AG08396 (cell line): ENCODE results near the gene LCMT2.

ENCODE experiments used
- DNase-seq: peaks from one replicate; pipeline ENCODE4 v3.0.0; 2012; ENCODE audit warnings: low spot score, mixed read lengths

The LCMT2 gene, protein sequence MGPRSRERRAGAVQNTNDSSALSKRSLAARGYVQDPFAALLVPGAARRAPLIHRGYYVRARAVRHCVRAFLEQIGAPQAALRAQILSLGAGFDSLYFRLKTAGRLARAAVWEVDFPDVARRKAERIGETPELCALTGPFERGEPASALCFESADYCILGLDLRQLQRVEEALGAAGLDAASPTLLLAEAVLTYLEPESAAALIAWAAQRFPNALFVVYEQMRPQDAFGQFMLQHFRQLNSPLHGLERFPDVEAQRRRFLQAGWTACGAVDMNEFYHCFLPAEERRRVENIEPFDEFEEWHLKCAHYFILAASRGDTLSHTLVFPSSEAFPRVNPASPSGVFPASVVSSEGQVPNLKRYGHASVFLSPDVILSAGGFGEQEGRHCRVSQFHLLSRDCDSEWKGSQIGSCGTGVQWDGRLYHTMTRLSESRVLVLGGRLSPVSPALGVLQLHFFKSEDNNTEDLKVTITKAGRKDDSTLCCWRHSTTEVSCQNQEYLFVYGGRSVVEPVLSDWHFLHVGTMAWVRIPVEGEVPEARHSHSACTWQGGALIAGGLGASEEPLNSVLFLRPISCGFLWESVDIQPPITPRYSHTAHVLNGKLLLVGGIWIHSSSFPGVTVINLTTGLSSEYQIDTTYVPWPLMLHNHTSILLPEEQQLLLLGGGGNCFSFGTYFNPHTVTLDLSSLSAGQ

DNA sequence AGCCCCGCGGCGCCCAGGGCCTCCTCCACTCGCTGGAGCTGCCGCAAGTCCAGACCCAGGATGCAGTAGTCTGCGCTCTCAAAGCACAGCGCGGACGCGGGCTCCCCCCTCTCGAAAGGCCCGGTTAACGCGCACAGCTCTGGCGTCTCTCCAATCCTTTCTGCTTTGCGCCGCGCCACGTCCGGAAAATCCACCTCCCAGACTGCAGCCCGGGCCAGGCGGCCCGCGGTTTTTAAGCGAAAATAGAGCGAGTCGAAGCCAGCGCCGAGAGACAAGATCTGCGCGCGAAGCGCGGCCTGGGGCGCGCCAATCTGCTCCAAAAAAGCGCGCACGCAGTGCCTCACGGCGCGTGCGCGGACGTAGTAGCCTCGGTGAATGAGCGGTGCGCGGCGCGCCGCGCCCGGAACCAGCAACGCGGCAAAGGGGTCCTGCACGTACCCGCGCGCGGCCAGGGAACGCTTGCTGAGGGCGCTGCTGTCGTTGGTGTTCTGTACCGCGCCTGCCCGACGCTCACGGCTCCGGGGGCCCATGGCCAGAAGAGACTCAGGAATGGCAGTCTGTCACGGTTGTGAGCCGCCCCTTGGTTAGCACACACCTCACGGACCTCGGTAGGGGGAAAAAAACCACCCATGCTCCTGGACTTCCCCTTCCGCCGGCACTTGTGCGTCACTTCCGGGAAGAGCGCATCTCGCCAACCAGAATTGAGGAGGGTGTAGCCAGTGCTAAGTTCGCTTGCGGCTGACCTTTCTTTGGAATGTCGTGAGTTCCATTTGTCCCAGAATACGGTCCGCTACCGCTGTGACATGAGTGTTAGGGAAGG is at the start of gene LCMT2:
Gene LCMT2, minus strand, starts transcription at position 614 of the 820 bp plus-strand sequence. Its CDS starts 84 bp downstream, at position 530.
- peak; percentile 93 for DNase-seq

DNA sequence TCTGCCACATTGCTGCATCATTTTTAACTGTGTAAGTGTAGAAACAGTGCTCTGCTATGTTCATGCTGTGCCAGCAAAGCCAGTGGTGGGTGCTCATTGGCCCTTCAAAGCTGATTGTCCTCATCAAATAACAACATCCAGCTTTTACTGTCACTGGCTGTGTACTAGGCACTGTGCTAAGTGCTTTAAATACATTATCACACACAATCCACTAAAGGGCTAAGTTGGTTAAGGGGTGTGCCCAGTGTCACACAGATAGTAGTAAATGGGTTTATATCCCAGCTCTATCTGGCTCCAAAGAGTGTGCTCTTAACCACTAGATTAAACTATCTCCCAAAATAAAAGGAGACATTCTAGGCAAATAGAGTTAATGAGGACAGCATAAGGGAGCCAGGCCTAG is 48.2 kb upstream of the LCMT2 start:
- no peak for DNase-seq

DNA sequence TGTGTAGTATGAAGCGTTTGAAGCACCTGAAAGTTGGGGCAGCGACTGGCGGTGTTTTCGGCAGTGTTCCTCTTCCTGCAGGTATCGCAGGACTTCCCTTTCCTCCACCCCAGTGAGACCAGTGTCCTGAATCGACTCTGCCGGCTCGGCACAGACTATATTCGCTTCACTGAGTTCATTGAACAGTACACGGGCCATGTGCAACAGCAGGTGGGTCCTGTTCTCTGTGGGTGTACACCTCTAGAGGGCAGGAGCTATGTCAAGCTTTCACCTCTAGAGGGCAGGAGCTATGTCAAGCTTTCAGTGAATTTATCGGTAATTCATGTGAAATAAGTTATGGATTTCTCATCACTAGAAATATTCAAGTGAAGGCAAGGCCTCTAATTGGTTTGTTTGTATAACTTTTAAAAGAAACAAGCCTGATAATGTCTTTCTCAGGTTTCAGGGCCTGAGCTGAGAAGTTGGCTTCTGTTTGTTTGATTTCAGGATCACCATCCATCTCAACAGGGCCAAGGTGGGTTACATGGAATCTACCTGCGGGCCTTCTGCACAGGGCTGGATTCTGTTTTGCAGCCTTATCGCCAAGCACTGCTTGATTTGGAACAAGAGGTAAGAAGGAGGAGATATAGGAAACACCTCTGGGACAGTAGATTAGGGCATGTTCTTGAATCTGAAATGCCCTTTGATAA is 45.8 kb upstream of the LCMT2 start:
- DNase-seq, result peak; percentile 37

DNA sequence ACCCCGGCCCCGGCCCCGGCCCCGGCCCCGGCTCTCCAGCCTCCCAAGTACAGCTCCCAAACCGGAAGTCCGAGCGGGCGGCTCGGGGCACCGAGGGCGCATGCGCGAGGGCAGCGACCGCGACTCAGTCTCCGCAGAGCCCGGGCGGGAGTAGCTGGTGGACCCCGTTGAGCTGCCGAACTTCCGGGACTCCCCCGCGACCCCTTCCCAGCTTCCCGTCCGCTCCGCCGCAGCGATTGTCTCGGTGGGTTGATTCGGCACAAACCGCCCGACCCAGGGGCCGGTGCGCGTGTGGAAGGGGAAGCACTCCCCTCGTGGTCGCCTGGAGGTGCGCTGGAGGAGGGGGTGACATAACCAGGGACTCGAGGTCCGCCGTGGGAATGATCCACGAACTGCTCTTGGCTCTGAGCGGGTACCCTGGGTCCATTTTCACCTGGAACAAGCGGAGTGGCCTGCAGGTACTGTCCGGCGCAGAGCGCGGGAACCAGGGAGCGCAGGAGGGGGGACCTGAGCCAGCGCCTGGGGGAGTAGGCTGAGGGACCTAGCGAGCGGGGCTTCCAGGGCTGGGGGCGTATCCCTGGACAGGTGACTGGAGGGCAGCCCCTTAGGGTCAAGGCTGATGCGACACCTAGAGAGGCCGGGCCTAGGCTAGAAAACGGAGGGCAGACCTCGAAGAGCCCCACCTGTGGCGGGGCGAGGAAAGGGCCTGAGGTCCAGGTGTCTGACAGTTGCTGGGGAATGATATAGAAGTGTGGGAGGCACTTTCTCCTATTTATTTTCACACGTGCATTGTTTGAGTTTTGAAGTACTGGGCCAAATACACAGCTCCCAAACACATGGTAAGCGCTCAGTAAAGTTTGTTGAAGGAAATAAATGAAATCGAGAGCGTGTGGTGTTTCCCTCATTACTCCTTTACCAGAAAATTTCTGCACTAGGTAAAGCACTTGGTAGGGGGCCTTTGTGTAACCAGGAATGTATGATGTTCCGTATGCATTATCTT is 40.9 kb upstream of the LCMT2 start, which contains the start of the genes TUBGCP4 and ZSCAN29:
Gene TUBGCP4, plus strand, starts transcription at position 127 of the 1,000 bp plus-strand sequence. Its CDS starts 254 bp downstream, at position 381.
Gene ZSCAN29, minus strand, starts transcription at position 69 of the 1,000 bp plus-strand sequence. CDS start 1,130 bp downstream, outside the sequence.
- DNase-seq, result peak; percentile 98

DNA sequence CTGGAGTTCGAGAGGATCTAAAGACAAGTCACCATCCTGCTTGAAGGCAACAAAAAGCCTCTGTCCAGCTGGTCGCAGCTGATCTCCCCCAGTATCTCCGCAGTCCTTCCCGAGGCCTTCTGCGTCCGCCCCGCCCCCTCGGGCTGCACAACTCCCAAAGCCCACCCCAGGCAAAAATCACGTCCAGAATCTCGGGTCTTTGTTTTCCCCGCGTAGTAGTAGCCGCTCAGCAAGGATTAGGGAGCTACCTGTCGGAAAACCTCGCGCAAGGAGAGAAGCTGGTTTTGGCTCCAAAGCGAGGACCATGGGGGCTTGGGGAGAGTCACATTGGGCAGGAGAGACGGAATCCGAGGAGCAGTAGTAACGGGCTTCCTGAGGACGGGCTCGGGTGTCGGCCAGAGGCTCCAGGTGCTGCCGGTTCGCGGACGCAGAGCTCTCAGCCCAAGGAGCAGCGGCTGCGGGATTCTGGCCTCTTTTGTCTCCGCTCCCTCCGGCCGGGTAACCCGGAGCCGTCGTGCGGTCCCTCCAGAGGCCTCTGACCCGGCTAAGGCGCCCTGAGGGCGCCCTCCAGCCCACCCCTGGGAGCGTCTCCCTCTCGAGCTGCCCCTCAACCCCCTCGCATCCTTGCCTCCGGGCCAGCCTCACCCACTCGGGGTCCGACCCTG is 40.1 kb upstream of the LCMT2 start:
- peak; percentile 49 for DNase-seq

DNA sequence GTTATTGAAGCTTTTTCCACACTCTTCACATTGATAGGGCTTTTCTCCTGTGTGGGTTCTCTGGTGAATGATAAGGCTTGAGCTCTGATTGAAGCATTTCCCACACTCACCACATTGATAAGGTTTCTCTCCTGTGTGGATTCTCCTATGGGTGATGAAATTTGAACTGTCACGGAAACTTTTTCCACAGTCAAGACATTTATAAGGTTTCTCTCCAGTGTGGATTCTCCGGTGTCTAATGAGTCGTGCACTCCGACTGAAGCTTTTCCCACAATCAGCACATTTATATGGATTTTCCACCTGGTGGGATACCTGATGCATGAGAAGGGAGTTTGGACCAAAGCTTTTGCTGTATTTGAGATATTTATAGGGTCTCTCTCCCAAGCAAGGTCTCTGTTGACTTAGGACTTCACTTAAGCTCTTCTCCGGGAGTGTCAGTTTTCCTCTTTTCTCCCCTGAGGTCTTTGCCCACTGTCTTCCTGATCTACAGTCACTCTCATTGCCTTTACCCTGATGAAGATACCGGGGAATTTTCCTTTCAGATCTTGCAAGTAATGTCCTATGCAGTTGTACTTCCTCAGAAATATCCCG is 31.0 kb upstream of the LCMT2 start:
- DNase-seq, result no peak

DNA sequence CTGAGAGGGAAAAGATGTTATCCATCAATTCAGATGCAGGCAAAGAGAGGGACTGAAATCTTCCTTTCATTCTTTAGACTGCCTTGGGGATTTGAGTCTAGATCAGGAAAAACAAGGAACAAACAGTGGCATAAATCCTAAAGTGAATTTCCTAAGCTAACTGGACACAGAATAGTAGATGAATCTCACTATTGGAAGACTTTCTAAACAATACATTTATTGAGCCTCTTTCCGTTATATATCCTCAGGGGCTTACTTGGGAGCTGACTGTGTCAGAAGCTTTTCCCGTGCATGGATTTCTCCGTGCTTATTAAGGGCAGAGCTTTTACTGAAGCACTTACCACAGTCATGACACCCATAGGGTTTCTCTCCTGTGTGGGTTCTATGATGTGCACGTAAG is 30.4 kb upstream of the LCMT2 start:
- no peak for DNase-seq

DNA sequence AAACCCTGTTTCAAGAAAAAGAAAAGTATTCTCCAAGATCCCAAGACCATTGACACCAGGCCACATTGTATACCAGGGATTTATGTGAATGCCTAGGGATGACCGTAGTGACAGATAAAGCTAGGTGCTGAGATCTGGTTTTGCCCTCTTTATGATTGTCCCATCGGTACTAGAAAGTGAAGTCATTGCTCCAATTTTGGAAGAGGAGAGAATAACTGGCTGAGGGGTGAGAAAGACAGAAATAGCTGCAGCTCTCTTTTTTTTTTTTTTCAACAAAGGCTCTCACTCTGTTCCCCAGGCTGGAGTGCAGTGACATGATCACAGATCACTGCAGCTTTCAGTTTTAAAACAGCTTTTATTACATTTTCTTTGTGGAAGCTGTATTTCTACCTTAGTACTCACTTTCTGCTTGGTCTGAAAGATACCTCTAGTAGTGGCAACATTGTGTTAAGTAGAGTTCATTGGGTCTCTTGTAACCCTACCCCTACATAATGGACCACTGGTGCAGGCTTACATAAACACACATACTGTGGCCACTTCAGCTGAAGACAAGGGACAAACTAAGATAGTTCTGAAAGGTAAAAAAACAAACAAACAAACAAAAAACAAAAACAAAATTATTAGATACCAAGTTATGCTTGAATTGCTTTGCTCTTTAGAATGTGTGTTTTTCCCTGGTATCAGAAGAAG is 22.5 kb upstream of the LCMT2 start:
- DNase-seq, result no peak

DNA sequence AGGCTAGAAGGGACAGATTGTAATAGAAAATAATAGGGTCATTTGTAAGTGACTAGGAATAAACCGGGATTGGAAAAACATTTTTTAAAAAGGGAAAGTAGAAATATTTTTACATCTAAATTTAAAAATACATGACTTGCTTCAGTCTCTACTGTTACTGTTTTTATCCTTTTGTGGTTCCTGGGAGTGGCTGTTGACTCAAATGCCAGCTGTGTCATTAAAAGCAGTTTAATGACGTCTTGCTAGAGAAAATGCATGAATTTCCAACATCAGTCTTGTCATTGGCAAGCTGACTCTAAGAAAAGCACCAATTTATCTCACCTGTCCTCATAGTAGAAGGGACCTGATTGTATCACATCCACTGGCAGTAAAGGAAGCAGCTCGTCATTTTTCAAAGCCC is 16.7 kb upstream of the LCMT2 start:
- DNase-seq, result no peak

DNA sequence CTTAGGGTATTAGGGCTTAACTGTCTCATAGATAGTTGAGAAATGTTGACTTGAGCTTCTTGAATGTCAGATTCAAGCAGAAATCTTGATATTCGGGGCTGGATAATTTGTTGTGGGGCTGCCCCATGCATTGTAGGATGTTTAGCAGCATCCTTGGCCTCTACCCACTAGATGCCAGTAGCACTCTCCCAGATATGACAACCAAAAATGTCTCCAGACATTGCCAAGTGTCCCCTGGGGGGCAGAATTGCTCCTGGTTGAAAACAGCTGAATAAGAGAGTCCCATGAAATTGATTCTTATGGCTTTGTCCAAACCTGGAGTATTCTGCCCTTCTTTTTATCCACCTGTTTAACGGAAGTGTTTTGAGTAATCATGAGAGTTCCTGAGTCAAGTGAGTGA is 15.9 kb upstream of the LCMT2 start:
- no peak for DNase-seq

DNA sequence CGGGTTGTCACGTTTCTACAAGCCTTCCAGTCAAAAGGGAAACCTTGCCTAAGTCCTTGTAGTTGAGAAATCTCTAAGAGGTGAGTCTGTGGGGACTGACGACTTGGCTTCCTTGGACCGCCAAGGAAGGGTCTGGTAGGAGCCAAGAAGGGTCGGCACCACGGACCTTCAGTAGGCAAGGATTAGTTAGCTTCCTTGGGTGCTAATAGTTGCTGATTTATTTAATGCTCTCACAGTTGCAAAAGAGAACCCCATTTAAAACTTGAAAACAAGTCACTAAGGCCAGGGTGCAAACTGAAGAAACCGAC is 361 bp upstream of the LCMT2 start:
- no peak for DNase-seq

DNA sequence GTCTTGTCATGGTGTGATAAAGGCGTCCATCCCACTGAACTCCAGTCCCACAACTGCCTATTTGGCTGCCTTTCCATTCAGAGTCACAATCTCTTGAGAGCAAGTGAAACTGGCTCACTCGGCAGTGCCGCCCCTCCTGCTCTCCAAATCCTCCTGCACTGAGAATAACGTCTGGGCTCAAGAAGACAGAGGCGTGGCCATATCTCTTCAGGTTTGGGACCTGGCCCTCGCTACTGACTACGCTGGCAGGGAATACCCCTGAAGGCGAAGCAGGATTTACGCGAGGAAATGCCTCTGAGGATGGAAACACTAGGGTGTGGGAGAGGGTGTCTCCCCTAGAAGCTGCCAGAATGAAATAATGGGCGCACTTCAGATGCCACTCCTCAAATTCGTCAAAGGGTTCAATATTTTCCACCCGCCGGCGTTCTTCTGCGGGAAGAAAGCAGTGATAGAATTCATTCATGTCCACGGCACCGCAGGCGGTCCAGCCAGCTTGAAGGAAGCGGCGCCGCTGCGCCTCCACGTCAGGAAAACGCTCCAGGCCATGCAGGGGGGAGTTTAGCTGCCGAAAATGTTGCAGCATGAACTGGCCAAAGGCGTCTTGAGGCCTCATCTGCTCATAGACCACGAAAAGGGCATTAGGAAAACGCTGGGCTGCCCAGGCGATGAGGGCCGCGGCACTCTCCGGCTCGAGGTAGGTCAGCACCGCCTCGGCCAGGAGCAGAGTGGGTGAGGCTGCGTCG is 985 bp downstream of the LCMT2 start:
- no peak for DNase-seq

DNA sequence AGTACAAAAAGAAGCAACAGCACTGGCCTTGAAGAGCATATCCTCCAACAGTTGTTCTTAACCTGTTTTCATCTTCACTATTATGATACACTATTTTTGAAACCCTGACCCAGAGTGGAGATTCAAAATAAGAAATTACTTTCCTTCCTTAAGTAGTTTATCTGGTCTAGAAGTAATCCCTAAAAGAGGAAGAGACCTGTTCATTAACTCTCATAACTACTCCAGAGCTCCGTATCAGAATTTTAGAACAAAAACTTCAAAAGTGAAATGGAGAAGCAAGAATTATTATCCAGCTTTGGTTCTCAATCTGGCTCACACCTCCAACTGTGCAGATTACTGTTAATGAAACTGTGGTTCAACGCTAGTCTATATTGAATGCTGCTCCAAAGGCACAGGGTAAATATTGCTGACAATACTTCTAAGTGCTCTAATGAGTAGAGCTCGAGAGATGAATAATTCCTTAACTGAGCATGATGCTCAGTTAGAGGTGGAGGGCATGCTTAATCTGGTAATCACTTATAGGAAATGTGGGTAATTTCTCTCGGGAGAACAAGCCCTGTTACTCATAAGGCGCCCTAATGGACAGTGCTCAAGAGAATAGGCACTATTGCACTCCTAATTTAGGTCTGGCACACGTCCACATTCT is 5.2 kb downstream of the LCMT2 start:
- DNase-seq, result no peak

DNA sequence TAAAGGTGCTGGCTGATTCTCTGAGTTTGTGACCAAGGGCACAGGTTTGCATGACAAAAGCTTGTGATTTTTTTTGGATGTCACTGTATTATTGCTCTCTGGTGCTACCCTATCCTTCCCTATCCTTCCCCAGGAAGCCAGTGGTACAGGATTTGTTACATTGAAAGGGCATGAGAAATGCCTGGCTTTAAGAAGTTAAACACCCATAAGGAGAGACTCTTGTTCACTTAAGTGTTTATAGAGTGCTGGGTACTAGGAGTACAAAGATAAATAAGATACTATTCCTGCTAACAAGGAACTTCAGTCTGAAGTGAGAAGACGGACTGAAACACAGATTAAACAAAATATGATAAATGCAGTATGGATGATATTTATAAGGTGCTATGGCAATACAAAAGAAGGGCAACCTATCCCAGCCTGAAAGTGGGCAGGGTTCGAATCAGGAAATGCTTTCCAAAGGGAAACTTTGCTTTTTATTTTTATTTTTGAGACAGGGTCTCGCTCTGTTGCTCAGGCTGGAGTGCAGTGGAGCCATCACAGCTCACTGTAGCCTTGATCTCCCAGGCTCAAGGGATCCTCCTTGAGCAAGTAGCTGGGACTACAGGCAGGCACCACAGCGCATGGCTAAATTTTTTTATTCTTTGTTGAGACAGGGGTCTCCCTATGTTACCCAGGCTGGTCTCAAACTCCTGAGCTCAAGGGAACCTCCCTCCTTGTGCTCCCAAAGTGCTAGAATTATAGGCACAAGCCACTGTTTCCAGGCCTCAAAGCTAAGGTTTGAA is 11.2 kb downstream of the LCMT2 start:
- no peak for DNase-seq

DNA sequence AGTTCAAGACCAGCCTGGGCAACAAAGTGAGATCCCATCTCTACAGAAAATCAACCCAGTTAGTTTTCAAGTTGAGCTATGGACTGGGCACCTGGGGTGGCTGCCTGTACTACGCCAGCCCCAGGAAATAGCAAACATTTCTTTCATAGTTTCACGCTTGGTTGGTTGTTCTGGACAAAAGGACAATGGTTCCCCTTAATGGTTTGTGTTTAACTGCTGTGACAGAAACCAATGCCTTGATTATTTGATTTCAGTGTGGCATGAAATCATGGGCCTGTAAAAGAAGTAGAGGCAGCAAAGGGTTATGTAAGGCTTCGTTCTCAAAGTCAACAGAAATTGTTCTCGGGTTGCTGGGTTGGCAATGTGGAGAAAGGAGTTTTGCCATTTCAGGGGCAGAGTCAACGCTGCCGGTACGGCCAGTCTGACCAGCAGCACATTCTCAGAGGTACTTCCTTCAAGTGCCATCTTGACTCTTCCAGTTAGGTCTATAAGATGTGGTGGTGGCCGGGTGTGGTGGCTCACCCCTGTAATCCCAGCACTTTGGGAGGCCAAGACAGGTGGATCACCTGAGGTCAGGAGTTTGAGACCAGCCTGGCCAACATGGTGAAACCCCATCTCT is 12.7 kb downstream of the LCMT2 start:
- no peak for DNase-seq

DNA sequence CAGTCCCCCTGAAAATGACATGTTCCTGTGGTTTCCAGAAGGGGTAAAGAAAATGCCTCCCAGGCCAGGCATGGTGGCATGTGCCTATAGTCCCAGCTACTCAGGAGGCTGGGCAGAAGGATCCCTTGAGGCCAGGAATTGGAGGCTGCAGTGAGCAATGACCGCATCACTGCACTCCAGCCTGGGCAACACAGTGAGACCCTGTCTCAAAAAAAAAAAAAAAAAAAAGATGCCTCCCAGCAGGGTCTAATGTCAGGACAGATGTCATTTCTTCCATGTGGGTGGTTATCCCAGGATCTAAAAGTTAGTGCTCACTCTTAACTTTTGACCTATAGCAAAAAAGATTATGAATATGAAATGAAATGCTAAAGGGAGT is 13.4 kb downstream of the LCMT2 start:
- no peak for DNase-seq
